HG02884 (cell line): ENCODE data around the gene LIAS.

ENCODE experiments used
- ATAC-seq: cut with Tn5 transposase; IDR thresholded peaks from one replicate; pipeline ENCODE4 v1.9.1; 2021; ENCODE audit warnings: mild to moderate bottlenecking, moderate library complexity; ENCODE audit not compliant: unreplicated experiment

LIAS gene

DNA sequence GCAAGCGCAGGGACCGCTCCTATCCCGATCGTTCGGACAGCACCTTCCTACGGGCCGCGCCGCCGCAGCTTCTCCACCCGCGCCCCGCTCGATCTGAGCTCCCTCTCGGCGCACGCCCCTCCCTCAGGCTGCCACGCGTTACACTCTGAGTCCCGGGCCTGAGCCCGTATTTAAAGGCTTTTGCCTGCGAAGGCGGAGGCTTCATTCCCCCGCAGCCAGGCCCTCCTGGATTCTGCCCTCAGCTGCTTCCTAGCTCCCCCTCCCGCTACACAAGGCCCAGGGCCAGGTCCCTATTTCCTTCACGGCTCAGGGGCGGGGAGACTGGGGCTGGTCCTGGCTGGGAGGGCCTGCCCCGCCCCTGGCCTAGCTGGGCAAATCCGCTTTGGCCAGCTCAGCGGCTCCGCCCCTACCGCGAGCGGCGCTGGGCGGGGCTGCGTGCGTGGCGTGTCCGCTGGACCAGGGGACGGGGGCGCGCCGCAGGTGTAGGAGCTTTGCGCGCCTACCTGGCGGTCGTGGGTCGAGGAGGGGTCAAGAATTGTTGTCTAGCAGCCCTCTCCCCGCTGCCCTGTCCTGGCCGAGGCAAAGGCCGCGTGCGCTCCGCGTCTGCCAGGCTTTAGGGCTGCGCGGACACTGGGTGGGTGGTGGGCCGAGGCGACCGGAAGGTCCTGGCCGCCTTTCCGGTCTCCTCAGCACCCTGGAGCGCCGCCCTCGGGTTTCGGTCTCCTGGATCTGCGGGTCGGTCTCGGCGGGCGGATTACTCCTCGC, 68.6 kb downstream of the LIAS start, which contains the start of gene UGDH:
TSS of gene UGDH (minus strand) at position 144 of the 765 bp plus-strand sequence. CDS start 5,927 bp downstream, outside the sequence.
- ATAC-seq = peak; percentile 95

DNA sequence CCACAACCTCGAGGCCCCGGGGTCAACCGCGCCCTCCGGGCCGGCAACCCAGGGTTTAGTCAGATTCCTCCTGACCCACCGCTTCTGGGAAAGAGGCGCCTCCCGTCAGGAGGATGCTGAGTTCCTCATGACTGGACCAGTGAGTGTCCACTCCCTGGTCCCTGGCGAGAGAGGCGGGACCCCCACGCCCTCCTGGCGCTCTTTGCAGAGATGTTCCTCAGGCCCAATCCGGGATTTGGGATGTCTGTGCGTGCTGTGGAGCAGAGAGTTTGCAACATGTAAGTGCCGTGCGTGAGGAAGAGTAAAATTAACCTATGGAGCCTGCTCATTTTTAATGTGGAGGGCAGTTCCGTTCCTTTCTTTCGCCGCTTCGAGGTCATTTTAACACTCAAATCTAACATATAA, 69.2 kb downstream of the LIAS start:
- no peak for ATAC-seq
